ENCODE measurements around the gene SLC26A1. TPM values are rescaled to one million over a fixed set of nuclear protein-coding genes. Genes with fewer than 3 reads are reported as not detected.

The SLC26A1 gene
- total RNA-seq, 4 donors from 2014 or later, result 0.15 to 0.33 (median 0.24) TPM

DNA sequence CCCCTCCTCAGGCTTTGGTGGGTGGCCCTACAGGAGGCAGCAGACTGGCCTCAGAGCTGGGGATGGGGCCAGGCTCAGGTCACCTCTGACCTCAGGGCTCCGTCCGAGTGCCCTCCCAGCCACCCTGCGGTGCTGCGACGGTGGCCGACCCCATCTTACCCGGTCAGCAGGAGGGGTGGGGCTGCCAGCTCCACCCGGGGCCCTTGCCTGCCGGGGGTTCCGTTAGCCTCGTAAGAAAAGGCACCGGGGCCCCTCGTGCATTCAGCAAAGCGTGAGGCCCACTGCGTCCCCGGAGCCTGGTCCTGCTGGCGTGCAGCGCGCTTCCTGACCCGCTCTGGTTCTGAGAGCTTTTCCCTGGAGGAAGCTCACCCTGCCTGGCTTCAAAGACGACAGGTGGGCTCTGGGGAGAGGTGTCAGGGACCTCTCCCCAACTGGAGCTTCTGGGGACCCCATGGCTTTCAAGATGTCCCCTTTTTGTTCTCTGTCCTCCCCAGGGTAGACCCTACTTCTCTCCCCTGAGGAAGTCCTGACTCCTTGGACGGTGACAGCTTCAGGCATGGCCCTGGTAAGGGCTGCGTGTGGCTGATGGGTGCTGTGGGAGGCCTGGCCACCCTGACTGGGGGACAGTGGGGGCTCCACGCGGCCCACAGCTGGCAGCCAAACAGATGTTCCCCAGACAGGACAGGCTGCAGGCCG is 34.2 kb upstream of the SLC26A1 start:
- DNase-seq, result no peak
- Histone ChIP-seq H3K4me1 (peaks cover 0 to 4% of the 10 kb centered on the region in 2 donors), H3K9me3 (no peaks in the 10 kb centered on the region), H3K4me3 (replicated peaks in 1 of 3) (no peak overlapping the region), H3K27ac (no peak overlapping the region), H3K27me3 (no peaks in the 10 kb centered on the region), H3K36me3 (peaks cover 16 to 17% of the 10 kb centered on the region in 2 donors)
- TF ChIP-seq POLR2A (IDR thresholded peaks at IDR 0.05), result no peak
- TF ChIP-seq, protein P1, sequence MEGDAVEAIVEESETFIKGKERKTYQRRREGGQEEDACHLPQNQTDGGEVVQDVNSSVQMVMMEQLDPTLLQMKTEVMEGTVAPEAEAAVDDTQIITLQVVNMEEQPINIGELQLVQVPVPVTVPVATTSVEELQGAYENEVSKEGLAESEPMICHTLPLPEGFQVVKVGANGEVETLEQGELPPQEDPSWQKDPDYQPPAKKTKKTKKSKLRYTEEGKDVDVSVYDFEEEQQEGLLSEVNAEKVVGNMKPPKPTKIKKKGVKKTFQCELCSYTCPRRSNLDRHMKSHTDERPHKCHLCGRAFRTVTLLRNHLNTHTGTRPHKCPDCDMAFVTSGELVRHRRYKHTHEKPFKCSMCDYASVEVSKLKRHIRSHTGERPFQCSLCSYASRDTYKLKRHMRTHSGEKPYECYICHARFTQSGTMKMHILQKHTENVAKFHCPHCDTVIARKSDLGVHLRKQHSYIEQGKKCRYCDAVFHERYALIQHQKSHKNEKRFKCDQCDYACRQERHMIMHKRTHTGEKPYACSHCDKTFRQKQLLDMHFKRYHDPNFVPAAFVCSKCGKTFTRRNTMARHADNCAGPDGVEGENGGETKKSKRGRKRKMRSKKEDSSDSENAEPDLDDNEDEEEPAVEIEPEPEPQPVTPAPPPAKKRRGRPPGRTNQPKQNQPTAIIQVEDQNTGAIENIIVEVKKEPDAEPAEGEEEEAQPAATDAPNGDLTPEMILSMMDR (IDR thresholded peaks at IDR 0.05), result no peak
- WGBS, 2 donors, result 69 to 77% methylated on average over 3 to 22 of the region's 26 CpGs
- intact Hi-C loops (cut with DNase I), result no loop called here

DNA sequence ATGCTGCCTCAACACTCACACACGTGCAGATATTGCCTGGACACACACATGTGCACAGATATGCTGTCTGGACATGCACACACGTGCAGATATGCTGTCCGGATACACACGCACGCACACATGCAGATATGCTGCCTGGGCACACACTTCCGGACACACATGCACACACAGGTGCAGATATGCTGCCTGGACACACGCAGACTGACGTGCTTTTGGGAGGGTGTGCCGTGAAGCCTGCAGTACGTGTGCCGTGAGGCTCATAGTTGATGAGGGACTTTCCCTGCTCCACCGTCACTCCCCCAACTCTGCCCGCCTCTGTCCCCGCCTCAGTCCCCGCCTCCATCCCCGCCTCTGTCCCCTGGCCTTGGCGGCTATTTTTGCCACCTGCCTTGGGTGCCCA is 32.9 kb upstream of the SLC26A1 start:
- Histone ChIP-seq H3K27ac (no peak overlapping the region), H3K4me1 (peaks cover 0 to 4% of the 10 kb centered on the region in 2 donors), H3K4me3 (replicated peaks in 1 of 3) (no peak overlapping the region), H3K36me3 (peaks cover 16 to 17% of the 10 kb centered on the region in 2 donors), H3K9me3 (no peaks in the 10 kb centered on the region), H3K27me3 (no peaks in the 10 kb centered on the region)
- peak in 1 of 2 donors; percentile 53 for DNase-seq
- WGBS, 2 donors, result 64 to 67% methylated on average over 17 of the region's 17 CpGs
- intact Hi-C loops (cut with DNase I), result no loop called here
- TF ChIP-seq, protein P1 (IDR thresholded peaks at IDR 0.05), result no peak
- no peak for TF ChIP-seq POLR2A (IDR thresholded peaks at IDR 0.05)

DNA sequence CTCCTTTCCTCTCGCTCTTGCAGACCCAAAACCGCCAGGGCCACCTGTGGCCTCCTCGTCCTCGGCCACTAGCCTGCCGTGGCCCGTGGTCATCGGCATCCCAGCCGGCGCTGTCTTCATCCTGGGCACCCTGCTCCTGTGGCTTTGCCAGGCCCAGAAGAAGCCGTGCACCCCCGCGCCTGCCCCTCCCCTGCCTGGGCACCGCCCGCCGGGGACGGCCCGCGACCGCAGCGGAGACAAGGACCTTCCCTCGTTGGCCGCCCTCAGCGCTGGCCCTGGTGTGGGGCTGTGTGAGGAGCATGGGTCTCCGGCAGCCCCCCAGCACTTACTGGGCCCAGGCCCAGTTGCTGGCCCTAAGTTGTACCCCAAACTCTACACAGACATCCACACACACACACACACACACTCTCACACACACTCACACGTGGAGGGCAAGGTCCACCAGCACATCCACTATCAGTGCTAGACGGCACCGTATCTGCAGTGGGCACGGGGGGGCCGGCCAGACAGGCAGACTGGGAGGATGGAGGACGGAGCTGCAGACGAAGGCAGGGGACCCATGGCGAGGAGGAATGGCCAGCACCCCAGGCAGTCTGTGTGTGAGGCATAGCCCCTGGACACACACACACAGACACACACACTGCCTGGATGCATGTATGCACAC is 31.8 kb upstream of the SLC26A1 start:
- 94 to 98% methylated on average over 20 to 22 of the region's 32 CpGs for WGBS, 2 donors
- no peaks in the 10 kb centered on the region for H3K9me3 ChIP-seq
- DNase-seq, result no peak

DNA sequence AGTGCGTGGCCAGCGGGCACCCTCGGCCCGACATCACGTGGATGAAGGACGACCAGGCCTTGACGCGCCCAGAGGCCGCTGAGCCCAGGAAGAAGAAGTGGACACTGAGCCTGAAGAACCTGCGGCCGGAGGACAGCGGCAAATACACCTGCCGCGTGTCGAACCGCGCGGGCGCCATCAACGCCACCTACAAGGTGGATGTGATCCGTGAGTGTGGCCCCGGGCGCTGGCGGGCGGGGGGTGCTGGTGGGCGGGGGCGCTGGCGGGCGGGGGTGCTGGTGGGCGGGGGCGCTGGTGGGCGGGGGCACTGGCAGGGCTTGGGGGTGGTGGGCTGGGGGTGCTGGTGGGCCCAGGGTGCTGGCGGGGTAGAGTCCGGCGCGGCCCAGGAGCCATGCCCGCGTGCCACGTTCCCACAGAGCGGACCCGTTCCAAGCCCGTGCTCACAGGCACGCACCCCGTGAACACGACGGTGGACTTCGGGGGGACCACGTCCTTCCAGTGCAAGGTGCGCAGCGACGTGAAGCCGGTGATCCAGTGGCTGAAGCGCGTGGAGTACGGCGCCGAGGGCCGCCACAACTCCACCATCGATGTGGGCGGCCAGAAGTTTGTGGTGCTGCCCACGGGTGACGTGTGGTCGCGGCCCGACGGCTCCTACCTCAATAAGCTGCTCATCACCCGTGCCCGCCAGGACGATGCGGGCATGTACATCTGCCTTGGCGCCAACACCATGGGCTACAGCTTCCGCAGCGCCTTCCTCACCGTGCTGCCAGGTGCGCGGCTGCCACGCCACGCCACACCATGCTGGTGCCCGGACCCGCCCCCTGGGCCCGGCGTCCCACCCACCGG is 30.9 kb upstream of the SLC26A1 start:
- DNase-seq, result no peak
- WGBS, 2 donors, result 97% methylated on average over 29 to 64 of the region's 83 CpGs
- H3K27ac ChIP-seq, result no peak overlapping the region

More for the DNA sequence above, 31.8 kb upstream of the SLC26A1 start:
- H3K4me1 ChIP-seq, result peaks cover 0 to 2% of the 10 kb centered on the region in 2 donors
- no peaks in the 10 kb centered on the region for H3K27me3 ChIP-seq
- peaks cover 16 to 17% of the 10 kb centered on the region in 2 donors for H3K36me3 ChIP-seq
- no peak overlapping the region for H3K27ac ChIP-seq
- intact Hi-C loops (cut with DNase I), result no loop called here
- H3K4me3 ChIP-seq (replicated peaks in 1 of 3), result no peak overlapping the region
- no peak for TF ChIP-seq POLR2A (IDR thresholded peaks at IDR 0.05)
- TF ChIP-seq, protein P1 (IDR thresholded peaks at IDR 0.05), result no peak

More for the DNA sequence above, 30.9 kb upstream of the SLC26A1 start:
- intact Hi-C loops (cut with DNase I), result no loop called here
- no peaks in the 10 kb centered on the region for H3K4me1 ChIP-seq
- H3K9me3 ChIP-seq, result no peaks in the 10 kb centered on the region
- H3K4me3 ChIP-seq (replicated peaks in 1 of 3), result no peak overlapping the region
- no peaks in the 10 kb centered on the region for H3K27me3 ChIP-seq
- no peak for TF ChIP-seq POLR2A (IDR thresholded peaks at IDR 0.05)
- TF ChIP-seq, protein P1 (IDR thresholded peaks at IDR 0.05), result no peak
- peaks cover 16 to 17% of the 10 kb centered on the region in 2 donors for H3K36me3 ChIP-seq
